WTC11 (cell line): ENCODE data around the gene GPR151. TPM values are rescaled to one million over a fixed set of nuclear protein-coding genes. Genes with fewer than 3 reads are reported as not detected.

Experiments used
- ATAC-seq: fragments of 200-7000 bp; cut with Tn5 transposase; 2 replicates; pipeline ENCODE4 v1.10.0; 2021; ENCODE audit warnings: mild to moderate bottlenecking, moderate library complexity
- CTCF ChIA-PET: fragments of 300-600 bp; sonication (Branson Sonifier 250); formaldehyde crosslinking; loops from one replicate; lab custom pipeline; 2021; ENCODE audit warnings: antibody characterized with exemption; lab: Charles Lee
- POLR2A ChIA-PET: fragments of 350-600 bp; sonication (Branson Sonifier 250); formaldehyde crosslinking; loops from one replicate; lab custom pipeline; 2021; ENCODE audit warnings: antibody characterized with exemption; lab: Charles Lee
- DNase-seq: peaks from one replicate; pipeline ENCODE4 v3.0.0; 2021; ENCODE audit warnings: low spot score
- H3K27ac Mint-ChIP-seq: 2 replicates; pipeline ENCODE4 v1.8.0; 2021; ENCODE audit warnings: mixed read lengths
- H3K27me3 Mint-ChIP-seq: 2 replicates; pipeline ENCODE4 v1.8.0; 2021; ENCODE audit warnings: low read depth, mild to moderate bottlenecking, moderate library complexity, mixed read lengths
- H3K36me3 Mint-ChIP-seq: 2 replicates; pipeline ENCODE4 v1.8.0; 2021; ENCODE audit warnings: mixed read lengths
- H3K4me1 Mint-ChIP-seq: 2 replicates; pipeline ENCODE4 v1.8.0; 2022; ENCODE audit warnings: mixed read lengths
- H3K4me3 Mint-ChIP-seq: 2 replicates; pipeline ENCODE4 v1.8.0; 2021; ENCODE audit warnings: mild to moderate bottlenecking, moderate library complexity, mixed read lengths
- H3K9me3 Mint-ChIP-seq: 2 replicates; pipeline ENCODE4 v1.8.0; 2021; ENCODE audit warnings: mixed read lengths
- CREB1 ChIP-seq: sonication (generic); formaldehyde crosslinking; IDR thresholded peaks from 2 replicates; pipeline ENCODE4 v1.8.0; 2023; ENCODE audit warnings: mild to moderate bottlenecking, missing genetic modification reagents
- FOXP1 ChIP-seq: sonication (generic); formaldehyde crosslinking; IDR thresholded peaks from 2 replicates; pipeline ENCODE4 v1.8.0; 2022; ENCODE audit warnings: missing genetic modification reagents, mild to moderate bottlenecking, moderate library complexity, borderline replicate concordance
- GTF2I ChIP-seq: fragments of 250-450 bp; sonication (Bioruptor Pico); conservative IDR thresholded peaks from 2 replicates; pipeline ENCODE4 v1.4.0; 2021; ENCODE audit warnings: mild to moderate bottlenecking
- NFYB ChIP-seq: sonication (generic); formaldehyde crosslinking; conservative IDR thresholded peaks from 2 replicates; pipeline ENCODE4 v1.8.0; 2022; ENCODE audit warnings: low read depth, missing genetic modification reagents
- NR2C2 ChIP-seq: sonication (generic); formaldehyde crosslinking; IDR thresholded peaks from 2 replicates; pipeline ENCODE4 v1.8.0; 2022; ENCODE audit warnings: mild to moderate bottlenecking, missing genetic modification reagents
- NR3C1 ChIP-seq: sonication (generic); formaldehyde crosslinking; conservative IDR thresholded peaks from 2 replicates; pipeline ENCODE4 v1.8.1; 2023; ENCODE audit warnings: low read depth, mild to moderate bottlenecking, missing genetic modification reagents
- PRRX2 ChIP-seq: fragments of 250-450 bp; sonication (Bioruptor Pico); IDR thresholded peaks from 2 replicates; pipeline ENCODE4 v1.8.0; 2021; ENCODE audit warnings: mild to moderate bottlenecking
- TEAD4 ChIP-seq: sonication (generic); formaldehyde crosslinking; IDR thresholded peaks from 2 replicates; pipeline ENCODE4 v1.8.0; 2022; ENCODE audit warnings: mild to moderate bottlenecking, missing genetic modification reagents
- ZBTB21 ChIP-seq: sonication (generic); formaldehyde crosslinking; IDR thresholded peaks from 2 replicates; pipeline ENCODE4 v1.8.1; 2023; ENCODE audit warnings: mild to moderate bottlenecking, missing genetic modification reagents, borderline replicate concordance
- ZNF263 ChIP-seq: sonication (generic); formaldehyde crosslinking; IDR thresholded peaks from 2 replicates; pipeline ENCODE4 v1.8.1; 2022; ENCODE audit warnings: low read depth, mild to moderate bottlenecking, moderate library complexity, missing genetic modification reagents
- ZNF423 ChIP-seq: fragments of 250-450 bp; sonication (Bioruptor Pico); IDR thresholded peaks from 2 replicates; pipeline ENCODE4 v2.1.2; 2022; ENCODE audit warnings: mild to moderate bottlenecking, moderate library complexity
- total RNA-seq: library from RNA; stranded (reverse); gene quantifications from 3 replicates; pipeline ENCODE4 v1.2.3, GENCODE V29; 2021
- TF ChIP-seq, protein P1 (sequence below): sonication (generic); formaldehyde crosslinking; IDR thresholded peaks from 2 replicates; pipeline ENCODE4 v1.8.1; 2022; ENCODE audit warnings: low read depth, mild to moderate bottlenecking, moderate library complexity, missing genetic modification reagents, borderline replicate concordance
- TF ChIP-seq, protein P2 (sequence below): sonication (generic); formaldehyde crosslinking; IDR thresholded peaks from 2 replicates; pipeline ENCODE4 v1.8.0; 2022; ENCODE audit warnings: mild to moderate bottlenecking, missing genetic modification reagents
- TF ChIP-seq, protein P3 (sequence below): fragments of 250-450 bp; sonication (Bioruptor Pico); conservative IDR thresholded peaks from 2 replicates; pipeline ENCODE4 v1.9.0; 2021; ENCODE audit warnings: mild to moderate bottlenecking
- TF ChIP-seq, protein P4 (sequence below): fragments of 250-450 bp; sonication (Bioruptor Pico); IDR thresholded peaks from 2 replicates; pipeline ENCODE4 v1.9.0; 2021; ENCODE audit warnings: mild to moderate bottlenecking
- TF ChIP-seq, protein P5 (sequence below): sonication (generic); formaldehyde crosslinking; IDR thresholded peaks from 2 replicates; pipeline ENCODE4 v1.8.0; 2023; ENCODE audit warnings: missing genetic modification reagents, mild to moderate bottlenecking, borderline replicate concordance
- TF ChIP-seq, protein P6 (sequence below): sonication (generic); formaldehyde crosslinking; conservative IDR thresholded peaks from 2 replicates; pipeline ENCODE4 v1.8.1; 2022; ENCODE audit warnings: mild to moderate bottlenecking, missing genetic modification reagents
- TF ChIP-seq, protein P7 (sequence below): fragments of 200-600 bp; IDR thresholded peaks from 2 replicates; pipeline ENCODE4 v1.8.0; 2022; ENCODE audit warnings: antibody characterized with exemption

Gene GPR151
- total RNA-seq, 1 experiment from 2014 or later = not detected

DNA sequence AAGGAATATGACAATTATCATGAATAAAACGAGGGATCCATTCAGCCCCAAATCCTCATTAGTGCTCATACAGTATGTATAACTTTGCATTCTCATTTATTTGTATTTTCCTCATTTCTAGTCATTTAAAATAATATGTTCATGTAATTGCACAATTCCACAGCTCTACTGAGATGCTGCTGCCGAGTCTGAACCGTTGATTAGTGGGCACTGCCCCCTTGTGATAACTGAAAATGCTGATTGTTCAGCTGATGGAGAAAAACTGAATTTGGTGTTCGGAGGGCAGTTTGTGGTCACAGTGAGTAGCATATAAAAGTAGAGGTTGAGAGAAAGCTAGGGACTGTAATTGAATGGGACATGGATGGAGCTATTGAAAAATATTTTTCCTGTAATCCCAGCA is 12.2 kb upstream of the GPR151 start:
- ChIA-PET POLR2A (no interaction called here), CTCF (interaction anchor here (0.6 to 1.2 kb wide), 3 partner anchors 10 to 437 kb away, joined by 3 to 8 read pairs (median 3); partner anchors contain the start of gene GPR151)
- no peaks in the 10 kb centered on the region for H3K36me3 Mint-ChIP-seq
- no peak overlapping the region for H3K27ac Mint-ChIP-seq
- peaks cover 6% of the 10 kb centered on the region; the same call in 1 of the 2 replicates for H3K9me3 Mint-ChIP-seq
- no peak for ATAC-seq
- H3K27me3 Mint-ChIP-seq = no peaks in the 10 kb centered on the region; the same call in 1 of the 2 replicates
- TF ChIP-seq ZBTB21 (CRISPR knock-in tag) (no peak), TEAD4 (CRISPR knock-in tag) (no peak), CREB1 (no peak), ZNF263 (CRISPR knock-in tag) (no peak), NFYB (no peak), NR2C2 (CRISPR knock-in tag) (no peak), FOXP1 (CRISPR knock-in tag) (no peak), NR3C1 (no peak), PRRX2 (no peak), GTF2I (CRISPR knock-in tag) (no peak), ZNF423 (CRISPR knock-in tag) (no peak)
- TF ChIP-seq, protein P1, sequence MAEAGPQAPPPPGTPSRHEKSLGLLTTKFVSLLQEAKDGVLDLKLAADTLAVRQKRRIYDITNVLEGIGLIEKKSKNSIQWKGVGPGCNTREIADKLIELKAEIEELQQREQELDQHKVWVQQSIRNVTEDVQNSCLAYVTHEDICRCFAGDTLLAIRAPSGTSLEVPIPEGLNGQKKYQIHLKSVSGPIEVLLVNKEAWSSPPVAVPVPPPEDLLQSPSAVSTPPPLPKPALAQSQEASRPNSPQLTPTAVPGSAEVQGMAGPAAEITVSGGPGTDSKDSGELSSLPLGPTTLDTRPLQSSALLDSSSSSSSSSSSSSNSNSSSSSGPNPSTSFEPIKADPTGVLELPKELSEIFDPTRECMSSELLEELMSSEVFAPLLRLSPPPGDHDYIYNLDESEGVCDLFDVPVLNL = no peak
- TF ChIP-seq, protein P2, sequence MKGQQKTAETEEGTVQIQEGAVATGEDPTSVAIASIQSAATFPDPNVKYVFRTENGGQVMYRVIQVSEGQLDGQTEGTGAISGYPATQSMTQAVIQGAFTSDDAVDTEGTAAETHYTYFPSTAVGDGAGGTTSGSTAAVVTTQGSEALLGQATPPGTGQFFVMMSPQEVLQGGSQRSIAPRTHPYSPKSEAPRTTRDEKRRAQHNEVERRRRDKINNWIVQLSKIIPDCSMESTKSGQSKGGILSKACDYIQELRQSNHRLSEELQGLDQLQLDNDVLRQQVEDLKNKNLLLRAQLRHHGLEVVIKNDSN (CRISPR knock-in tag) = no peak
- TF ChIP-seq, protein P3, sequence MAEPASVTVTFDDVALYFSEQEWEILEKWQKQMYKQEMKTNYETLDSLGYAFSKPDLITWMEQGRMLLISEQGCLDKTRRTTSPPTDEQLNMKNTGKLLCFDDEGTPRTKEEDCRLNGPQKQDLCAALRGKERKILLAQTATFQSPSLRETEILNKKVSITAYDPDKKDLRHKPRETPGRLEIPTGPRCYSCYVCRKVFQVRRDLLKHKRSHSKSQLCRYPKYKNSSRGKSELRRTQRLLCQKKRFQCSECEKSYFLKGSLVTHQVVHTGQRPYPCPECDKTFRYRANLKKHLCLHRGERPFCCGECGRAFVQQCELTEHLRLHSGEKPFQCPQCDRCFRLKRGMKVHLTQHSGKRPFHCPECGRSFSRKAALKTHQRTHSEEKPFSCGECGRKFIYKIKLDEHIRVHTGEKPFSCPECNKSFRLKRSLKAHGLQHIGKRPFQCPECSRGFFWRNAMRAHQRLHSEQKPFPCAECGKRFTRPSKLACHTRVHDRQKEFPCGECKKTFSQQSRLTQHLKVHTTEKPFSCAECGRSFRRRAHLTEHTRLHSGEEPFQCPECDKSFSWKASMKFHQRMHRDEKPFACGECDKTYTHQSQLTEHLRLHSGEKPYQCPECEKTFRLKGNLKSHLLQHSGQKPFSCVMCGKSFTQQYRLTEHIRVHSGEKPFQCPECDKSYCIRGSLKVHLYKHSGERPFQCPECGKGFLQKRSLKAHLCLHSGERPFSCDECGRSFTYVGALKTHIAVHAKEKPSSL (CRISPR knock-in tag) = no peak
- TF ChIP-seq, protein P4, sequence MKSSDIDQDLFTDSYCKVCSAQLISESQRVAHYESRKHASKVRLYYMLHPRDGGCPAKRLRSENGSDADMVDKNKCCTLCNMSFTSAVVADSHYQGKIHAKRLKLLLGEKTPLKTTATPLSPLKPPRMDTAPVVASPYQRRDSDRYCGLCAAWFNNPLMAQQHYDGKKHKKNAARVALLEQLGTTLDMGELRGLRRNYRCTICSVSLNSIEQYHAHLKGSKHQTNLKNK = no peak
- TF ChIP-seq, protein P5, sequence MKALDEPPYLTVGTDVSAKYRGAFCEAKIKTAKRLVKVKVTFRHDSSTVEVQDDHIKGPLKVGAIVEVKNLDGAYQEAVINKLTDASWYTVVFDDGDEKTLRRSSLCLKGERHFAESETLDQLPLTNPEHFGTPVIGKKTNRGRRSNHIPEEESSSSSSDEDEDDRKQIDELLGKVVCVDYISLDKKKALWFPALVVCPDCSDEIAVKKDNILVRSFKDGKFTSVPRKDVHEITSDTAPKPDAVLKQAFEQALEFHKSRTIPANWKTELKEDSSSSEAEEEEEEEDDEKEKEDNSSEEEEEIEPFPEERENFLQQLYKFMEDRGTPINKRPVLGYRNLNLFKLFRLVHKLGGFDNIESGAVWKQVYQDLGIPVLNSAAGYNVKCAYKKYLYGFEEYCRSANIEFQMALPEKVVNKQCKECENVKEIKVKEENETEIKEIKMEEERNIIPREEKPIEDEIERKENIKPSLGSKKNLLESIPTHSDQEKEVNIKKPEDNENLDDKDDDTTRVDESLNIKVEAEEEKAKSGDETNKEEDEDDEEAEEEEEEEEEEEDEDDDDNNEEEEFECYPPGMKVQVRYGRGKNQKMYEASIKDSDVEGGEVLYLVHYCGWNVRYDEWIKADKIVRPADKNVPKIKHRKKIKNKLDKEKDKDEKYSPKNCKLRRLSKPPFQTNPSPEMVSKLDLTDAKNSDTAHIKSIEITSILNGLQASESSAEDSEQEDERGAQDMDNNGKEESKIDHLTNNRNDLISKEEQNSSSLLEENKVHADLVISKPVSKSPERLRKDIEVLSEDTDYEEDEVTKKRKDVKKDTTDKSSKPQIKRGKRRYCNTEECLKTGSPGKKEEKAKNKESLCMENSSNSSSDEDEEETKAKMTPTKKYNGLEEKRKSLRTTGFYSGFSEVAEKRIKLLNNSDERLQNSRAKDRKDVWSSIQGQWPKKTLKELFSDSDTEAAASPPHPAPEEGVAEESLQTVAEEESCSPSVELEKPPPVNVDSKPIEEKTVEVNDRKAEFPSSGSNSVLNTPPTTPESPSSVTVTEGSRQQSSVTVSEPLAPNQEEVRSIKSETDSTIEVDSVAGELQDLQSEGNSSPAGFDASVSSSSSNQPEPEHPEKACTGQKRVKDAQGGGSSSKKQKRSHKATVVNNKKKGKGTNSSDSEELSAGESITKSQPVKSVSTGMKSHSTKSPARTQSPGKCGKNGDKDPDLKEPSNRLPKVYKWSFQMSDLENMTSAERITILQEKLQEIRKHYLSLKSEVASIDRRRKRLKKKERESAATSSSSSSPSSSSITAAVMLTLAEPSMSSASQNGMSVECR (CRISPR knock-in tag) = no peak
- TF ChIP-seq, protein P6, sequence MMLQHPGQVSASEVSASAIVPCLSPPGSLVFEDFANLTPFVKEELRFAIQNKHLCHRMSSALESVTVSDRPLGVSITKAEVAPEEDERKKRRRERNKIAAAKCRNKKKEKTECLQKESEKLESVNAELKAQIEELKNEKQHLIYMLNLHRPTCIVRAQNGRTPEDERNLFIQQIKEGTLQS = no peak
- TF ChIP-seq, protein P7, sequence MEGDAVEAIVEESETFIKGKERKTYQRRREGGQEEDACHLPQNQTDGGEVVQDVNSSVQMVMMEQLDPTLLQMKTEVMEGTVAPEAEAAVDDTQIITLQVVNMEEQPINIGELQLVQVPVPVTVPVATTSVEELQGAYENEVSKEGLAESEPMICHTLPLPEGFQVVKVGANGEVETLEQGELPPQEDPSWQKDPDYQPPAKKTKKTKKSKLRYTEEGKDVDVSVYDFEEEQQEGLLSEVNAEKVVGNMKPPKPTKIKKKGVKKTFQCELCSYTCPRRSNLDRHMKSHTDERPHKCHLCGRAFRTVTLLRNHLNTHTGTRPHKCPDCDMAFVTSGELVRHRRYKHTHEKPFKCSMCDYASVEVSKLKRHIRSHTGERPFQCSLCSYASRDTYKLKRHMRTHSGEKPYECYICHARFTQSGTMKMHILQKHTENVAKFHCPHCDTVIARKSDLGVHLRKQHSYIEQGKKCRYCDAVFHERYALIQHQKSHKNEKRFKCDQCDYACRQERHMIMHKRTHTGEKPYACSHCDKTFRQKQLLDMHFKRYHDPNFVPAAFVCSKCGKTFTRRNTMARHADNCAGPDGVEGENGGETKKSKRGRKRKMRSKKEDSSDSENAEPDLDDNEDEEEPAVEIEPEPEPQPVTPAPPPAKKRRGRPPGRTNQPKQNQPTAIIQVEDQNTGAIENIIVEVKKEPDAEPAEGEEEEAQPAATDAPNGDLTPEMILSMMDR = no peak
- TF ChIP-seq, all 79 proteins: peak for 0
- Mint-ChIP-seq H3K4me3 (no peak overlapping the region), H3K4me1 (peaks cover 7% of the 10 kb centered on the region)
- no peak for DNase-seq
